ENCODE measurements around the gene GRIN1. TPM values are rescaled to one million over a fixed set of nuclear protein-coding genes. Genes with fewer than 3 reads are reported as not detected.

Gene GRIN1
- total RNA-seq (2022; extraction: Qiagen RNA extraction; ENCODE audit: low read depth) = 0.31 to 1.0 TPM (median 0.38 TPM) in 5 replicates

GRCh38 chr9:137138722-137139467 is at the start of gene GRIN1:
Gene GRIN1, plus strand, starts transcription at chr9:137139154. Its CDS starts 333 bp downstream, at chr9:137139487.

GRCh38 chr9:137114613-137115393 is 24.2 kb upstream of the GRIN1 start, which contains the start of gene DPP7:
Gene DPP7, minus strand, starts transcription at chr9:137114733. Its CDS starts 20 bp downstream, at chr9:137114713.

GRCh38 chr9:137169896-137170358 is 31.0 kb downstream of the GRIN1 start, which contains the start of gene LRRC26:
Gene LRRC26, minus strand, starts transcription at chr9:137170051. Its CDS starts 108 bp downstream, at chr9:137169943.

GRCh38 chr9:137188490-137189296 is 49.7 kb downstream of the GRIN1 start, which contains the start of the genes ANAPC2 and SSNA1:
Gene ANAPC2, minus strand, starts transcription at chr9:137188560. Its CDS starts 28 bp downstream, at chr9:137188532.
Gene SSNA1, plus strand, starts transcription at chr9:137188676. Its CDS starts 51 bp downstream, at chr9:137188727.

GRCh38 chr9:137200311-137201204 is 61.6 kb downstream of the GRIN1 start, which contains the start of gene TPRN:
Gene TPRN, minus strand, starts transcription at chr9:137200741. Its CDS starts 30 bp downstream, at chr9:137200711.

GRCh38 chr9:137205126-137206069 is 66.4 kb downstream of the GRIN1 start, which contains the start of the genes NDOR1 and TMEM203:
Gene NDOR1, plus strand, starts transcription at chr9:137205700. Its CDS starts 78 bp downstream, at chr9:137205778.
Gene TMEM203, minus strand, starts transcription at chr9:137205648. Its CDS starts 234 bp downstream, at chr9:137205414.

Other genes starting within 250 kb of the GRIN1 start
- 61.9 to 101 TPM (median 95.1 TPM) in 5 replicates for gene FBXW5, start 194.4 kb upstream of the GRIN1 start, total RNA-seq (2022; extraction: Qiagen RNA extraction; ENCODE audit: low read depth)
- gene C8G, start 193.9 kb upstream of the GRIN1 start, total RNA-seq (2022; extraction: Qiagen RNA extraction; ENCODE audit: low read depth) = 0.54 to 1.9 TPM (median 1.2 TPM) in 5 replicates
- gene LCN12, start 186.9 kb upstream of the GRIN1 start, total RNA-seq (2022; extraction: Qiagen RNA extraction; ENCODE audit: low read depth) = 0.51 to 2.0 TPM (median 1.1 TPM) in 5 replicates
- 0.35 to 0.71 TPM (median 0.39 TPM) in 3 of 5 replicates, not detected in the others for gene PTGDS, start 161.7 kb upstream of the GRIN1 start, total RNA-seq (2022; extraction: Qiagen RNA extraction; ENCODE audit: low read depth)
- 0.02 TPM in 1 of 5 replicates, not detected in the others for gene LCNL1, start 156.2 kb upstream of the GRIN1 start, total RNA-seq (2022; extraction: Qiagen RNA extraction; ENCODE audit: low read depth)
- 49.2 to 83.7 TPM (median 73.5 TPM) in 5 replicates for gene PAXX, start 146.7 kb upstream of the GRIN1 start, total RNA-seq (2022; extraction: Qiagen RNA extraction; ENCODE audit: low read depth)
- gene CLIC3, start 142.6 kb upstream of the GRIN1 start, total RNA-seq (2022; extraction: Qiagen RNA extraction; ENCODE audit: low read depth) = 1.7 to 4.0 TPM (median 3.5 TPM) in 5 replicates
- 23.2 to 31.7 TPM (median 25.6 TPM) in 5 replicates for gene ABCA2, start 110.9 kb upstream of the GRIN1 start, total RNA-seq (2022; extraction: Qiagen RNA extraction; ENCODE audit: low read depth)
- 0.05 TPM in 2 of 5 replicates, not detected in the others for gene FUT7, start 107.1 kb upstream of the GRIN1 start, total RNA-seq (2022; extraction: Qiagen RNA extraction; ENCODE audit: low read depth)
- 36.7 to 87.5 TPM (median 78.6 TPM) in 5 replicates for gene NPDC1, start 93.0 kb upstream of the GRIN1 start, total RNA-seq (2022; extraction: Qiagen RNA extraction; ENCODE audit: low read depth)
- gene ENTPD2, start 85.1 kb upstream of the GRIN1 start, total RNA-seq (2022; extraction: Qiagen RNA extraction; ENCODE audit: low read depth) = 0.72 to 1.2 TPM (median 0.76 TPM) in 5 replicates
- 13.9 to 28.6 TPM (median 24.4 TPM) in 5 replicates for gene SAPCD2, start 68.6 kb upstream of the GRIN1 start, total RNA-seq (2022; extraction: Qiagen RNA extraction; ENCODE audit: low read depth)
- gene UAP1L1, start 61.6 kb upstream of the GRIN1 start, total RNA-seq (2022; extraction: Qiagen RNA extraction; ENCODE audit: low read depth) = 9.7 to 15.4 TPM (median 11.3 TPM) in 5 replicates
- 41.0 to 54.7 TPM (median 47.7 TPM) in 5 replicates for gene MAN1B1, start 52.2 kb upstream of the GRIN1 start, total RNA-seq (2022; extraction: Qiagen RNA extraction; ENCODE audit: low read depth)
- 71.6 to 131 TPM (median 112 TPM) in 5 replicates for gene DPP7, start 24.4 kb upstream of the GRIN1 start, total RNA-seq (2022; extraction: Qiagen RNA extraction; ENCODE audit: low read depth)
- 0.48 to 2.1 TPM (median 1.3 TPM) in 5 replicates for gene LRRC26, start 30.9 kb downstream of the GRIN1 start, total RNA-seq (2022; extraction: Qiagen RNA extraction; ENCODE audit: low read depth)
- gene TMEM210, start 32.9 kb downstream of the GRIN1 start, total RNA-seq (2022; extraction: Qiagen RNA extraction; ENCODE audit: low read depth) = not detected in 5 replicates
- gene ANAPC2, start 49.4 kb downstream of the GRIN1 start, total RNA-seq (2022; extraction: Qiagen RNA extraction; ENCODE audit: low read depth) = 25.4 to 37.9 TPM (median 36.1 TPM) in 5 replicates
- gene SSNA1, start 49.5 kb downstream of the GRIN1 start, total RNA-seq (2022; extraction: Qiagen RNA extraction; ENCODE audit: low read depth) = 88.4 to 157 TPM (median 143 TPM) in 5 replicates
- gene TPRN, start 61.6 kb downstream of the GRIN1 start, total RNA-seq (2022; extraction: Qiagen RNA extraction; ENCODE audit: low read depth) = 5.6 to 11.1 TPM (median 10.3 TPM) in 5 replicates
- 32.9 to 47.1 TPM (median 45.3 TPM) in 5 replicates for gene TMEM203, start 66.5 kb downstream of the GRIN1 start, total RNA-seq (2022; extraction: Qiagen RNA extraction; ENCODE audit: low read depth)
- 15.2 to 19.1 TPM (median 16.4 TPM) in 5 replicates for gene NDOR1, start 66.5 kb downstream of the GRIN1 start, total RNA-seq (2022; extraction: Qiagen RNA extraction; ENCODE audit: low read depth)
- gene RNF208, start 83.1 kb downstream of the GRIN1 start, total RNA-seq (2022; extraction: Qiagen RNA extraction; ENCODE audit: low read depth) = 1.1 to 2.4 TPM (median 1.9 TPM) in 5 replicates
- gene CYSRT1, start 86.0 kb downstream of the GRIN1 start, total RNA-seq (2022; extraction: Qiagen RNA extraction; ENCODE audit: low read depth) = 3.3 to 5.0 TPM (median 4.0 TPM) in 5 replicates
- 0.10 to 0.24 TPM (median 0.20 TPM) in 5 replicates for gene RNF224, start 88.3 kb downstream of the GRIN1 start, total RNA-seq (2022; extraction: Qiagen RNA extraction; ENCODE audit: low read depth)
- 0.07 to 0.13 TPM (median 0.08 TPM) in 5 replicates for gene SLC34A3, start 91.7 kb downstream of the GRIN1 start, total RNA-seq (2022; extraction: Qiagen RNA extraction; ENCODE audit: low read depth)
- 595 to 818 TPM (median 736 TPM) in 5 replicates for gene TUBB4B, start 102.1 kb downstream of the GRIN1 start, total RNA-seq (2022; extraction: Qiagen RNA extraction; ENCODE audit: low read depth)
- not detected in 5 replicates for gene STPG3, start 112.1 kb downstream of the GRIN1 start, total RNA-seq (2022; extraction: Qiagen RNA extraction; ENCODE audit: low read depth)
- gene NELFB, start 116.2 kb downstream of the GRIN1 start, total RNA-seq (2022; extraction: Qiagen RNA extraction; ENCODE audit: low read depth) = 42.8 to 63.0 TPM (median 54.8 TPM) in 5 replicates
- gene TOR4A, start 138.6 kb downstream of the GRIN1 start, total RNA-seq (2022; extraction: Qiagen RNA extraction; ENCODE audit: low read depth) = 17.8 to 30.2 TPM (median 27.4 TPM) in 5 replicates
- 2.7 to 7.1 TPM (median 5.4 TPM) in 5 replicates for gene NRARP, start 163.1 kb downstream of the GRIN1 start, total RNA-seq (2022; extraction: Qiagen RNA extraction; ENCODE audit: low read depth)